Globus pallidus (tissue), 1 donor: Measurements from ENCODE around the gene TCF7.

ENCODE experiments used
- DNase-seq: peaks from one replicate; pipeline ENCODE4 v3.0.0-alpha.2; 2015; ENCODE audit warnings: low spot score

TCF7 gene

DNA sequence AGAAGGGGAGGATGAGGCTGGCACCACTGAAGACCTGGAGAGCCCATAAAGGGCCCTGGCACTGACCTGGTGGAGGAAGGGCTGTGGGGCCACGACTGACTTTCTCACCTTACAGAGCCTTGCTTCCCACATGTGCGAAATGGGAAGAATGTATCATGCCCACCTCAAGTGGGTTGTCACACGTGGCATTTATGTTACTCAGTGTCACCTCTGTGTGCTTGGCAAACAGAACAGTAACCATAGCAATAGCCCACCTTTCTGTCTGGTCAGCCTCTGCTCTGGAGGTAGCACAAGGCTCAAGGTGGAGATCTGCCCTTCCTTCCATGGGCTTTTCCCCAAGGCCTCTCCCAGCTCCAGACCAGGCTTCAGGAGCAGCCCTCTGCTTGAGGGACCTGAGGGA is 16.7 kb downstream of the TCF7 start:
- DNase-seq = no peak

DNA sequence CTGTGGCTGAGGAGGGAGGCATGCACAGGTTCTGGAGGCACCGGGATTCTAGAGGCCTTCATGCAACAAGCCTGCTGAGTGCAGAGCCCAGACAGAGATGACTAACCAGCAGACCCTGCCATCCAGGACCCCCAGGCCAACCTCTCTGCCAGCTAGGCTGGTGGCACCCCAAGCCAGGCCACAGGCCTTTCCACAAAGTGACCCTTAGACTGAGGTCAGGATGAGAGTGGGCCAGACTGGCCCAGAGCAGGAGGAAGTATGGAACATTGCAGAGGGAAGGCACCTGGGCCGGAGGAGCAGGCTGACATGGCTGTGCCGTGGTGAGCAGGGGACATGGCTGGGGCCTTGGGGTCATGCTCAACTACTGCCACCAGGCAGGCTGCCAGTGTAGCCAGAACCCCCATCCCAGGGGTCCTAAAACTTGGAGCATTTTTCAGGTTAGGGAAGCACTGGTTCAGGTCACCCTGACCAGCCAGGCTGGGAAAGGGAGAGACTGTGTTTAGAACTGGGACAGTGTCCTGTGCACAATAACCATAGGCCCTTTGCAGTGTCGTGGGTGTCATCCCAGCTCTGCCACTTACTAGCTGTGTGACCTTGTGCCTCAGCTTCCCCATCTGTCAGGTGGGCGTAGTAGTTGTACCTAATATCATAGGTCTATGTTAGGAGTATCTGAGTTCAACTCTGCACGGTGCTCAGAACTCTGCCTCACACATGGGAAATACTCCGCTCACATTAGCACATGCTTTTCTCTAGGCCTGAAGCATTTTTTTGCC is 17.3 kb downstream of the TCF7 start:
- DNase-seq = no peak

DNA sequence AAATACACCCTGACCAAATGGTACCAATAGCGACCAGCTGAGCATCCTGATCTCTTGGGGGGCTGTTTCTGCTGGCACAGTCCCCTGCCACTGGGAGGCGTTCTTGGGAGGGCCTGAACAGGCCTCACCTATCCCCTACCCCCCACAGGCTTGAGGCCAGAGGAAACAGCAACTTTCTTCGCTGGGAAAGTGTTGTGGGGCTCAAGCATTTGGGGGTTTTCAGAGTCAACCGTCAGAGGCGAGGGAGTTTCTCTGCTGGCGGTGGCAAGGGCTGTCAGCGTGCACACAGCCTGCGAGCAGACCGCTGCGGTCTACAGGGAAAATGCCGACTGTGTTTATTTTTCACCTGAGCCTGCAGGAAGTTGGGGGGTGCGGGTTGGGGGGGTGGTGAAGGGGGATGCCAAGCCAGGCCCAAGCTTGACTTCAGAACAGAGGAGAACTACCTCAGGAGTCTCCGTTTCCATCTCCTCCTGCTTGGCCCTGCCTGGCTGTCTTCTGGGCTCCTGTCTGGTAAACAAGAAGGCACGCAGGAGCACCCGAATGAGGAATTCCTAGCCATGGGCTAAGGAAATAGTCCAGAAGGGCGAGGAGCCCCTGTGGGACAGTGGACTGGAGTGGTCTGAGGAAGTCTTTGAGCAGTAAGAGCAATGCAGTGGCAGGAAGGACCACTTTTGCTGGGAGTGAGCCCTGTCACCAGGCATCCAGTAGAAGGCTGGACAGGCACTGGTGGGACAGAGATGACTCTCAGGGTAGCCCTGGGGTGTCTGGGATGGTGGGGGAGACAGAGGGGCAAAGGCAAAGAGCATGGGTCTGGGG is 18.1 kb downstream of the TCF7 start:
- no peak for DNase-seq

DNA sequence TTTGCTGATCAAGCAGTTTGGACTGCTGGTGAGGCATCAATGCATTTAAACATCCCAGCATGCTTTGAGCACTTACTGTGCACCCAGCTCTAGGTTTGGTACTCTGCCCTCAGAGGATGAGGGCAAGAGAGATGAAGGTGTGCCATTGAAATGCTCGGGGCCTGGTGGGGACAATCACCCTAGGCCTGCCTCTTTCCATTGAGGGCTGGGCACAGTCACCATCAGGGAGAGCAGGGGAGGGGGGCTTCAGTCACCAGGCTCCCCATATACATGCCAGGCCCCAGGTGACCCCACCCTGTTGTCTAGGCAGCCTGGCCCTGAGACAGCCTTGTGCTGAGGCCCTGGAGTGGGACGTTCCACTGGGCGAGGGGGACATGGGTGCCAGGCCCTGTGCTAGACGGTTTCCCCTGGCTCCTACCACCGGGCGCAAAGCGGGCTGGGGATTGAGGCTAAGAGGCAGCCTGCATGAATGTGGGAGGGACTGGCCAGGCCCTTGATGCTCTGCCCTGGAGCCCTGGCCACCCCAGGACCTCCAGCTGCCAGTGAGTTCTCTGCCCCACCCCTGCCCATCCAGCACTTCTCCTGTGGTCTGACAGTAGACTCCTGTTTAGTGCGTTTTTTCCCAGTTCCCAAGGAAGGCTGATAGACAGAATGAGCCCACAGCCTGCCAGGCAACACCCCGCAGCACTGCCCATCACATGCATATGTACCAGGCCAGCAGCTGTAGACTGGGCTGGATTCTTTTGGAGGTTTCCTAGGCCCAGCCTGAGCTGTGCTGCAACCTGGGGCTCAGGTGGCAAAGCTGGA is 18.9 kb downstream of the TCF7 start:
- no peak for DNase-seq

DNA sequence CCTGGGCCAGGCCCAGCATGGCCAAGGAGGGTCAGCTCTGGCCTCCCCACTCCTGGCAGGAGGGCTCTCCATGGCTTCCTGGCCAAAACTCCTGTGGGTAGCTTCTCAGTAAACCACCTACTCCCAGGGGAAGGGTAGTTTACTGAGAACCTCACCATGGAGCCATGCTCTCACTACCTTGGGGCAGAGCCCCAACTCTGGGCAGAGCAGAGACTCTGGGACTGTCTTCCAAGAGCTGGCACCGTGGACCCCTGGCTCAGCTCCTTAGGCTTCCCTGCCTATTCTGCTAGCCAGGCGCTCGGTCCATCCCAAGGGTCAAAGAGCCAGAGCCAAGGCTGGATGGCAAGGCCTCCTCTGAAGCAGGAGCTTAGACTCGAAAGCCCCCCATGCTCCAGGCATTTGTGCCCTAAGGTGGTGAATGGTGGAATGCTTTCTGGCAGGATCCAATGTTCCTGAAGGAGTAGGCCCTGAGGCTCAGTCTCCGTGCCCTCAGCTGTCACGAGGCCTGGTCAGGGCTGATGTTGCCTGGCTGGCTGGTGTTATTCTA is 19.6 kb downstream of the TCF7 start:
- DNase-seq = no peak

DNA sequence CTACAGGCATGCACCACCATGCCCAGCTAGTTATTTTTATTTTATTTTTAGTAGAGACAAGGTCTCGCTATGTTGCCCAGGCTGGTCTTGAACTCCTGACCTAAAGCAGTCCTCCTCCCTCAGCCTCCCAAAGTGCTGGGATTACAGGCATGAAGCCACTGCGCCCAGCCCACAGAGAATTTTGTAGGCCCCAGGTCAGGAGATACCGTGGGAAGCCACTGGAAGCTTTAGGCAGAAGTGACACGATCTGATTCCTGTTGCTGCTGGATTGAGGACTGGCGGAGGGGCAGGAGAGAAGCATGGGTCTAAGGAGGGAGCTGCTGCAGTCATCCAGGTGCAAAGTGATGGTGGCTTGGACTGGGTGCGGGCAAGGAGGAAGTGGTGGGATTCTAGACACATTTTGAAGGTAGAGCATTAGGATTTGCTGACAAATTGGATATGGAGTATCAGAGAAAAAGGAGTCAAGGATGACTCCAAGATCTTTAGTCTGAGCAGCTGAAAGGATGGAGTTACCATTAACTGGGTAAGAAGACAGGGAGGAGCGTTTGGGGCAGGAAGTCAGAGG is 20.7 kb downstream of the TCF7 start:
- DNase-seq = no peak

DNA sequence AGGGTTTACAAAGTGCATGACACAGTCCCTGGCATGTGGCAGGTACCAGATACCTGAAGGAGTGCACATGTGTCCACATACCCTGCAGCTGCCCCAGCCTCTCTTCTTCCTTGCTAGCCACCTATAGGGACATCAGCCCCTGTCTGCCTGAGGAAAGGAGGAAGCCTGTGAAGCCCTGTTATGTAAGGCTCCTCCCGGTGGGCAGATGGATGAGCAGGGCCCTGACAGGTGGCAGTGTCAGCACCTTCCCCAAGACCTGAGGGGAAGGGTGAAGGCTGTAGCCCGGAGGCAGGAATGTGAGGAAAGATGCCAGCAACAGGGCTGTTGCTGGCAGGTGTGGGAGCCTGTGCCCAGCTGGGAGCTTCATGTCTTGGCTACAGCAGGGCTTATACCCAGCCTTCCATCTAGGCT is 21.7 kb downstream of the TCF7 start:
- DNase-seq = no peak

DNA sequence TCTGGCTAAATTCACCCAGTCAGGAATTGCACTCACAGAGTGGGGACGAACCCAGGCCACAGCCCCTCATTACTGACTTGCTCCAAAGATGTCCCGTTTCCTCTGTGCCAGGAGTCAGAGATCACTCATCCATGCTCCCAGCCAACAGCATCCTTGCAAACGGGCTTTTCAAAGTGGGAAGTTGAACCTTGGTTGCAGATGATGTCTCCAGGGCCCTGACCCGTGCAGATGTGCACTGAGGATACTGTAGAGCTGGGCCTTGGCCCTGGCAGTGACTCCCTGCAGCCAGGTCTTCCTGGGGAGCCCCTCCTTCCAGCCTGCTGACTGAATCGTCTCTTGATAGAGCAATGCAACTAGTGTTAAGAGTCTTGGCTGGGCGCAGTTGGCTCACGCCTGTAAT is 22.3 kb downstream of the TCF7 start:
- DNase-seq = no peak

DNA sequence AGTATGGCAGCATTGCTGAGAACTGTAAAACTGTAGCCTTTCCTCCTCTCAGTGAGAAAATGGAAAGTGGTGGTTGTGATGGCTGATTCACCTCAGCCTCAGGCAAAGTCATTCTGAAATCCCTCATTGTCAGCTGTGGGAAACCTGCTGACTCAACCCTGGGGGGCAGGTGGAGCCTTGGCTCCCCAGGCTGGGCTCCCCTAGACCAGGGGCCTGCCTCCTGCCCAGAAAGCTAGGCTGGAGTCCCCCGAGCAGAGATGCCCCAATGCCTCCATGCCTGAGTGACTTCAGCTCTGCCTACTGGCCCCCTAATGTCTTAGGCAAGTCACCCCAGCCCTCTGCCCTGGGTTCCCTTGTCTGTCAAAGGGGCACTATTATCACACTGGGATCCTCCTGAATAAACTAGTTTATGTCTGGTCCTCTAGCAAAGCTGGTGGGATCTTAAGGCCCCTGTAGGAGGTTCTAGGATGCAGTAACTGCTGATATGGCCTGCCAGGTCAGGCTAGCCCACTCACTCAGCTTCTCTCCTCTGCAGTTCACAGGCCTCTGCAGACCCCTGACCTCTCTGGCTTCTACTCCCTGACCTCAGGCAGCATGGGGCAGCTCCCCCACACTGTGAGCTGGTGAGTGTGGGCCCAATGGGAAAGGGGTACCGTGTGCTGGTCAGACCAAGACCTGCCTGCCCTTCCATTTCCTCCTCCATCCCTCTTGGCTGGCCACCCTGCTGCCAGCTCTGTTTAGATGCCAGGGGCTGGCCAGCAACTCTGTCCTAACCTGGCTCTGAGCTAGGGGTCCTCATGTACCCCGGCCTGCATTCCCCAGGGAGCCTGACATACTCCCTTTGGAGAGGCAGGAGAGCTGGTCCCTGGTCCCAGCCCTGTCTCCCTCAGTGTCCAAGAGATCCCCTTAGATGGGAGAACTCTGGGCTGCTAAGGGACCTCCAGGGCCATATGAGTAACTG is 24.2 kb downstream of the TCF7 start:
- no peak for DNase-seq

DNA sequence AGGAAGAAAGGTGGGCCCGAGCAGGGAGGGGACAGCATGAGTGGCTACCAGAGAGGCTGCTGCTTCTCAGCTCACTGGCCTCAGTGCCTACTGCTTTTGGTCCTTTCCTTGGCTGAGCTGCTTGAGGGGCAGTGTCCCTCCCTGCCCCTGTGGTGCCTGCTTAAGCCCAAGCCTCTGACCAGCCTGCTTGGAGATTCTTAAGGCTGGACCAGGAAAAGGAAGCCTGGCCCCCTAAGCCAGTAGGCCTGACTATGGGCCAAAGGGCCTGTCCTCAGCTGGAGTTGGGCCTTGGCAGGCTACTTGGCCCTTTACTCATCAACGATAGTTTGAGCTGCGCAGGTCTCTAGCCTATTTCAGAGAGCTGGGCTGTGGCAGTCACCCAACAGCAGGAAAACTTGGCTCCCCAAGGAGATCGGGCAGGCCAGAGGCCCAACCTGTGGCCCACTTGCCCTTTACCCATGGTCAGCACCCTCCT is 24.9 kb downstream of the TCF7 start:
- no peak for DNase-seq

DNA sequence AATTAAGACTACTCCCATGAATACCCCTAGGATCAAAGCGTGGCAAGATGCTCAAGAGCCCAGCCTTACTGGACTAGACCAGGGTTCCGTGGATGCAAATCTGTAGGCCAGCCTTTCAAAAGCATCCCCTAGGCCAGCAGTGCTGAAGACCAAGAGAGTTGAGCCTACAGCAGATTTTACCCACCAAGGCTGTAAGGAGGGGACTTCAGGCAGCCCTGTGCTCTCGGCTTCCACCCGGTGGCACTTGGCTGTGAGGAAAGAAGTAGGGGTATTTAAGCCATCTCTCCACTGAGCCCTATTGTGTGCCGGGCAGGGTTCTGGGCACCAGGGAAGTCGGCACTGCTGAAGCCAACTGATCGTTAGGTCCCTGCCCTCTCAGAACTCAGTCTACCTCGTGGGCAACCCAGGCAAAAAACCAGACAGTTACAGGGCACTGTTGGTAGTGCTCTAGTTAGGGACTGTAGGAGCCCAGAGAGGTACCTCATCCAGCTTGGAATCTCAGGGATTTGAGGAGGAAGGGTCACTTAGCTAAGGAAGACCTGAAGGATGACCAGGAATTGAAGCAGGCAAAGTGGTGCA is 25.5 kb downstream of the TCF7 start:
- no peak for DNase-seq

DNA sequence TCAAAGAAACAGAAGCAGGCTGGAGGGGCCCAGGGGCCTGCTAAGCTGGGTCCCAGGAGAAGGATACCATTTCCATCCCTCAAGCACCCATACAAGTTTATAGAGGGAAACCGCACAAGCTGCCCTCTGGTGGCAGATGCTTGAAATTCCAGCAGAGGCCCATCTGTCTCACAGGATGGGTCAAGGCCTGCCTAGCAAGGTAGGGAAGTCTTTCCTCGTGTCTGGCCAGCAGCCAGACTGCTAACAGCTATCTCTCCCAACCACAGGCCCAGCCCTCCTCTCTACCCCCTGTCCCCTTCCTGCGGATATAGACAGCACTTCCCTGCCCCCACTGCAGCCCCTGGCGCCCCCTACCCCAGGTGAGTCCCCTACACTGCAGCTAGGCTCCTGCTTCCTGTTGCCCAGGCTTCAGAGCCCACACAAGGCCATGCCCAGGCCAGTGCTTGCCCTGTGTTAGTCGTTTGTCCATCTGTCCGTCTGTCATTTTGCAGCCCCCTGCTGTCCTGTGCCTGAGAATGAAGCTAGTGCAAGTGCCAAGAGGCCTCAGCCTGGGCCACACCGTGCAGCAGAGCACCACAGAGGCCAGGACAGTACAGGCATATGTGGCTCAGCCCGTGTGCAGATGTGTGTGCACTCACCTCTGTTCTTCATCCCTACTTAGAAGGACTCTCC is 26.2 kb downstream of the TCF7 start:
- DNase-seq = peak; percentile 63

DNA sequence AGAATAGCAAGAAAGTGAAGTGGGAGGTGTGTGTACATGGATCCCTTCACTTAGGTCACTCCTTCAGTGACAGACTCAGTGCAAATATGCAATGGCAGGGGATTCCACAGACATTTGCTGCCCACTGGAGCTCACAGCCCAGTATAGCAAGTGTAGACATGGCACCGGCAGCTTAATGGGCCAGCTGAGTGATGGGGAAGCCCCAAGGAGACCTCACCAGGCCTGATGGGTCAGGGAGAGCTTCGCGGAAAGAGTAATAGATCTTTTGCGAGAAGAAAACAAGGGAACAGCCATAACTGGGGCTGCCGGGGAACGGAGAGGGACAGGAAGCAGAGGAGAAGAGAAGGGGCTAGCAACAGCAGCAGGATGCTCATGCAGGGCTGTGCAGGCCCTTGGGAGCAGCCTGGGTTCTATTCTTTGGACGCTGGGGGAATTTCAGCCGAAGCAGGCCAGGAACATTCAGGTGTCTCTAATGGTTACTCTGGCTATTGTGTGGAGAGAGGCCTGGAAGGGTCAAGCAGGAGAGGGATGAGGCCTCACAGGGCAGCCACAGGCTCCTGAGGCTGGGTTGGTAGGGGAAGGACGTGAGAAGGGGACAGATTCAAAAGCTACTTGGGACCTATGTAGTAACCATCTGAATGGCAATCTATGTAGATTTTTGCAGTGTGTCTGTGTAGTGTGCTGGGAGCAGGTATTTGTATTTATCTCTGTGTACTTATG is 27.0 kb downstream of the TCF7 start:
- no peak for DNase-seq

DNA sequence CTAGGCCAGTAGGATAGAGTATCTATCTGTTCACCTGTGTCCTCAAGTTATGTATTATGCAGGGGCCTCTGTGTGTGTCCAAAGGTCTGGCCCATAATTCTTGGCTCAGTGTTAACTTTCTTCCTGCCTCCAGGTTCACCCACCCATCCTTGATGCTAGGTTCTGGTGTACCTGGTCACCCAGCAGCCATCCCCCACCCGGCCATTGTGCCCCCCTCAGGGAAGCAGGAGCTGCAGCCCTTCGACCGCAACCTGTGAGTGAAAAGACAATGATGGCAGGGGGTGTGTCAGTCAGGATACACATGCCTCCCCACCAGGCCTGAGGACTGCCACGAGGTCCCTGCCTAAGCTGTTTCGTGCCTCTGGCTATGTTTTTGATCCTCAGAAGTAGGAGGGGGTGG is 27.6 kb downstream of the TCF7 start:
- no peak for DNase-seq

DNA sequence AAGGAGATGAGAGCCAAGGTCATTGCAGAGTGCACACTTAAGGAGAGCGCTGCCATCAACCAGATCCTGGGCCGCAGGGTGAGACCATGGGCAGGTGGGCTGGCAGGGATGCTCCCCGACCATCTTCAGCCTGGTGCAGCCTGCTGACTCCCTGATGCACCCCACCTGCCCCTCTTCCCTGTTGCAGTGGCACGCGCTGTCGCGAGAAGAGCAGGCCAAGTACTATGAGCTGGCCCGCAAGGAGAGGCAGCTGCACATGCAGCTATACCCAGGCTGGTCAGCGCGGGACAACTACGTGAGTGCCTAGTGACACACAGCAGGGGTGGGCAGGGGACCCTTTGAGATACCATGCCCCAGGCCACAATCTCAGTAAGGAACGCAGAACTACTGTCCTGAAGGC is 28.3 kb downstream of the TCF7 start:
- DNase-seq = no peak

DNA sequence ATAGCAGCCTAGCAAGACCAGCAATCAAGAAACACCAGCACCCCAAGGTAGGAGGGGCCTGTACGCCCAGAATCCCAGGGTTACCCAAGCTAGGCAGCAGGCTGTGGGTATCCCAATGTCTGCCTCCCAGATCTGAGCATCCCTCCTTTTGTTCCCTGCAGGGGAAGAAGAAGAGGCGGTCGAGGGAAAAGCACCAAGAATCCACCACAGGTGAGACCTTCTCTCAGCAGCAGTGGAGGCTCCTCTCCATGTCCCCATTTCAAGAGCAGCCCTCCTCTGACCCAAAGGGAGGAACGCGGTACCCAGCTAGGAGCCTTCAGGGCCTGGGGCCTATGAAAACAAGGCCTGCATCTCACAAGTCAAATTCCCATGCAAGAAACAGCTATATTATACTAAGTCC is 28.9 kb downstream of the TCF7 start:
- DNase-seq = no peak

DNA sequence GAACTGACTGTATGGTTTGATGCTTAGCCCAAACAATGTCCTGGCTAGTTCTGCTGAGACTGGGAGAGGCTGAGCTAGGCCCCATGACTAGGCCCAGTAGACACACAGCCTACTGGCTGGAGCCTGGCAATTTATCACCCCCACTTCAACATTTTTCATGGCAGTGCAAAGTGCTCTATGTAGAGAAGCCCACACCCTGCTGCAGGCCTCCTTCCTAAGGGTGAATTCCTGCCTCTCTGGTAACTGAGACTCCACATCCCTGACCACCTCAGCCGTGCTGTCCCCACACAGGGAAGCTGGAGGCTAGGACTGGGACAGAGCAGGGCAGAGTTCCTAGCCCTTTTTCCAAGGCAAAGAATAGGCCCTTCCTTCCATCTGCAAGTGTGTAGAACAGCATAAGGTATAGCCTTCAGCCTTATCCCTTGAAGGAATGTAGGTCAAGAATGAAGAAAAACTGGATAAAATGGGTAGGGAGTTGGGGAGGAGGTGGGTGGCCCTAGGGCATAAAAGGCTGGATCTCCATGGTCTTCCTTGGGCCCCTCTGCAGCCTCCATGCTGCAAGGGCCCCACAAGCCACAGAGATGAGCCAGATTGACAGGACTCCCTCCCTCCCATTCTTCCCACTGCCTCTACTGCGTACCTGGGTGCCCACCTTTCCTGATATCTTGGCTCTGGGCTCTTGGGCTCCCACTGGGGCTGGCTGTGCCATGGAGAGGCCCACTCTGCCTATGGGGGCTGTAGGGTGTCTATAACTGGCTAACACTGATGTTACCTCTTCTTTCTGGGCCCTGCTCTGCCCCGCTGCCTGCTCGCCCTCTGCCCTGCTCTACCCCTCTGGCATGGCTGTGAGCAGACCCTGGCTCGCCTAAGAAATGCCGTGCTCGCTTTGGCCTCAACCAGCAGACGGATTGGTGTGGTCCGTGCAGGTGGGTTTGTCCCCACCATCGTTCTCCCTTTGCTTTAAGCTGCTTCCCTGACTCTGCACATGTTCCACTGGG is 29.8 kb downstream of the TCF7 start:
- DNase-seq = no peak
